HCT116 (cell line): ENCODE results near the gene CDK5R1. TPM values are rescaled to one million over a fixed set of nuclear protein-coding genes. Genes with fewer than 3 reads are reported as not detected.

Experiments used
- ATAC-seq: fragments of 200-7000 bp; cut with Tn5 transposase; 2 replicates; pipeline ENCODE4 v1.9.1; 2020; ENCODE audit warnings: mild to moderate bottlenecking, moderate library complexity
- BruUV-seq: library from RNA; stranded (reverse); fragments of 400-500 nt; replicated peaks from 2 replicates; lab custom pipeline; 2021; lab: Mats Ljungman, UMichigan
- CTCF ChIA-PET: fragments of 300-600 bp; sonication (Branson Sonifier 250); formaldehyde crosslinking; loops from one replicate; lab custom pipeline; 2021; ENCODE audit warnings: antibody characterized with exemption; lab: Charles Lee
- POLR2A ChIA-PET: fragments of 300-600, 350-600 bp; sonication (Branson Sonifier 250); formaldehyde crosslinking; loops from one replicate; lab custom pipeline; 2021; ENCODE audit warnings: antibody characterized with exemption; lab: Charles Lee
- RAD21 ChIA-PET, 2 experiments: fragments of 300-600 bp; sonication (Branson Sonifier 250); formaldehyde crosslinking; loops; one replicate each; lab custom pipeline; 2023; ENCODE audit warnings: low total read pairs in 2 of 2; ENCODE audit not compliant: uncharacterized antibody in 2 of 2, unreplicated experiment in 2 of 2, low non-redundant PET in 1 of 2; lab: Charles Lee
- DNase-seq: peaks from one replicate; pipeline ENCODE4 v3.0.0-alpha.2; 2010; ENCODE audit warnings: low read depth, low spot score
- H2AFZ ChIP-seq: fragments of 200-600 bp; shearing (Covaris generic), sonication (generic); 2 replicates; pipeline ENCODE4 v1.6.1; 2017; ENCODE audit warnings: low read depth, mixed run types, mixed read lengths, antibody characterized with exemption, low read length; ENCODE audit not compliant: poor library complexity, severe bottlenecking
- H3K27ac ChIP-seq: 2 replicates; pipeline ENCODE4 v1.5.1; 2012; ENCODE audit warnings: low read depth, low read length
- H3K27me3 ChIP-seq: fragments of 200-600 bp; sonication (generic); 2 replicates; pipeline ENCODE4 v1.6.1; 2016; ENCODE audit warnings: mixed run types, low read length, mixed read lengths; ENCODE audit not compliant: insufficient read depth
- H3K36me3 ChIP-seq, 2 experiments: fragments of 200-500 bp in 1 of 2; fragments of 200-600 bp in 1 of 2; sonication (Bioruptor generic) in 1 of 2; sonication (generic) in 1 of 2; 2 replicates each; pipeline versions ENCODE4 v1.5.1 to v1.6.1; 2014 to 2016; ENCODE audit warnings: low read length in 2 of 2, inconsistent platforms in 1 of 2, mixed read lengths in 1 of 2, mixed run types in 1 of 2; ENCODE audit not compliant: insufficient read depth in 2 of 2, control insufficient read depth in 1 of 2
- H3K4me1 ChIP-seq, 2 experiments: fragments of 200-600 bp in 1 of 2; sonication (generic) in 1 of 2; 2 replicates each; pipeline versions ENCODE4 v1.5.1 to v1.6.1; 2012 to 2017; ENCODE audit warnings: low read length in 2 of 2, inconsistent platforms in 1 of 2, mild to moderate bottlenecking in 1 of 2, mixed read lengths in 1 of 2, mixed run types in 1 of 2, moderate library complexity in 1 of 2; ENCODE audit not compliant: insufficient read depth in 2 of 2, control insufficient read depth in 1 of 2
- H3K4me2 ChIP-seq: fragments of 200-600 bp; sonication (generic); 2 replicates; pipeline ENCODE4 v1.6.1; 2017; ENCODE audit warnings: mixed run types, low read length, mixed read lengths
- H3K4me3 ChIP-seq, 2 experiments: fragments of 200-600 bp in 1 of 2; sonication (generic) in 1 of 2; replicated peaks in 1 of 2; 2 replicates each; pipeline ENCODE4 v1.5.1; 2011 to 2016; ENCODE audit warnings: low read length in 2 of 2, control low read depth in 1 of 2, low read depth in 1 of 2, mild to moderate bottlenecking in 1 of 2, mixed read lengths in 1 of 2, mixed run types in 1 of 2
- H3K79me2 ChIP-seq: fragments of 200-600 bp; sonication (generic); 2 replicates; pipeline ENCODE4 v1.6.1; 2017; ENCODE audit warnings: mild to moderate bottlenecking, mixed run types, low read length, moderate library complexity, mixed read lengths; ENCODE audit not compliant: insufficient read depth
- H3K9ac ChIP-seq: fragments of 200-600 bp; sonication (generic); 2 replicates; pipeline ENCODE4 v1.6.1; 2016; ENCODE audit warnings: low read length, mixed read lengths
- H3K9me2 ChIP-seq: fragments of 200-600 bp; sonication (generic), shearing (Covaris generic); 2 replicates; pipeline ENCODE4 v1.6.1; 2017; ENCODE audit warnings: mixed run types, mild to moderate bottlenecking, moderate library complexity; ENCODE audit not compliant: insufficient read depth
- H3K9me3 ChIP-seq, 2 experiments: fragments of 200-500 bp in 1 of 2; fragments of 200-600 bp in 1 of 2; sonication (Bioruptor generic) in 1 of 2; sonication (generic) in 1 of 2; 2 replicates each; pipeline ENCODE4 v1.6.1; 2014 to 2017; ENCODE audit warnings: low read length in 2 of 2, mixed read lengths in 2 of 2, inconsistent platforms in 1 of 2, low read depth in 1 of 2, mild to moderate bottlenecking in 1 of 2, mixed run types in 1 of 2, moderate library complexity in 1 of 2; ENCODE audit not compliant: control insufficient read depth in 1 of 2, insufficient read depth in 1 of 2
- H4K20me1 ChIP-seq: fragments of 200-600 bp; sonication (generic), shearing (Covaris generic); 2 replicates; pipeline ENCODE4 v1.6.1; 2017; ENCODE audit warnings: mixed run types, mild to moderate bottlenecking, moderate library complexity; ENCODE audit not compliant: insufficient read depth
- ATF3 ChIP-seq: IDR thresholded peaks from 2 replicates; pipeline ENCODE4 v1.6.1; 2012
- CBX3 ChIP-seq: IDR thresholded peaks from 2 replicates; pipeline ENCODE4 v1.6.1; 2012; ENCODE audit warnings: low read depth
- CTCF ChIP-seq, 3 experiments: fragments of 200-600 bp in 1 of 3; sonication (generic) in 1 of 3; IDR thresholded peaks in 2 of 3; conservative IDR thresholded peaks in 1 of 3; 2 replicates each; pipeline ENCODE4 v1.5.1; 2012 to 2017; ENCODE audit warnings: low read depth in 2 of 3, low read length in 2 of 3, antibody characterized with exemption in 1 of 3, borderline replicate concordance in 1 of 3, control low read depth in 1 of 3, mild to moderate bottlenecking in 1 of 3, mixed read lengths in 1 of 3, mixed run types in 1 of 3, moderate library complexity in 1 of 3; ENCODE audit not compliant: insufficient read depth in 1 of 3
- EZH2phosphoT487 ChIP-seq: fragments of 200-600 bp; IDR thresholded peaks from 2 replicates; pipeline ENCODE4 v1.6.1; 2018; ENCODE audit warnings: antibody characterized with exemption, borderline replicate concordance
- FOSL1 ChIP-seq: IDR thresholded peaks from 2 replicates; pipeline ENCODE4 v1.6.1; 2012; ENCODE audit warnings: low read depth
- JUND ChIP-seq: IDR thresholded peaks from 2 replicates; pipeline ENCODE4 v1.6.1; 2012
- MAX ChIP-seq: IDR thresholded peaks from 2 replicates; pipeline ENCODE4 v1.6.1; 2012
- POLR2A ChIP-seq: IDR thresholded peaks from 2 replicates; pipeline ENCODE4 v1.7.0; 2011; ENCODE audit warnings: borderline replicate concordance; ENCODE audit not compliant: insufficient read depth, insufficient read length; ENCODE audit errors: extremely low read depth
- POLR2AphosphoS5 ChIP-seq: IDR thresholded peaks from 2 replicates; pipeline ENCODE4 v1.6.1; 2011; ENCODE audit warnings: mild to moderate bottlenecking, low read depth, low read length, moderate library complexity
- SIN3A ChIP-seq: IDR thresholded peaks from 2 replicates; pipeline ENCODE4 v1.6.1; 2012; ENCODE audit warnings: low read depth
- SRF ChIP-seq: IDR thresholded peaks from 2 replicates; pipeline ENCODE4 v1.6.1; 2012; ENCODE audit warnings: low read depth
- TCF7L2 ChIP-seq: IDR thresholded peaks from 2 replicates; pipeline ENCODE4 v1.7.0; 2011; ENCODE audit warnings: borderline replicate concordance, inconsistent platforms; ENCODE audit not compliant: insufficient read depth, insufficient read length; ENCODE audit errors: extremely low read depth
- YY1 ChIP-seq: IDR thresholded peaks from 2 replicates; pipeline ENCODE4 v1.6.1; 2011; ENCODE audit warnings: low read length, low read depth, moderate library complexity, mild to moderate bottlenecking; ENCODE audit not compliant: insufficient replicate concordance; ENCODE audit errors: extremely low read depth
- ZBTB33 ChIP-seq: IDR thresholded peaks from 2 replicates; pipeline ENCODE4 v1.6.1; 2011; ENCODE audit warnings: mild to moderate bottlenecking, low read length, moderate library complexity; ENCODE audit not compliant: insufficient replicate concordance; ENCODE audit errors: extremely low read depth
- ZFX ChIP-seq: fragments of 450-650 bp; IDR thresholded peaks from 2 replicates; pipeline ENCODE4 v1.6.1; 2017
- ZNF274 ChIP-seq: fragments of 200-500 bp; sonication (Bioruptor generic); IDR thresholded peaks from 2 replicates; pipeline ENCODE4 v1.6.1; 2014; ENCODE audit warnings: mild to moderate bottlenecking, low read depth, low read length, inconsistent platforms
- intact Hi-C: fragments of 100-400 bp; cut with micrococcal nuclease; formaldehyde crosslinking; loops from 2 replicates; pipeline ENCODE4 v1.10.0; 2022
- total RNA-seq: library from RNA; stranded (reverse); gene quantifications from one replicate; pipeline ENCODE4 v1.2.1, GENCODE V29; 2021; ENCODE audit not compliant: unreplicated experiment

Gene CDK5R1
- total RNA-seq, 1 experiment from 2014 or later = 5.4 TPM

GRCh38 chr17:32479074-32479617 lies 7.6 kb upstream of the CDK5R1 start:
- intact Hi-C loops = no loop called here
- H4K20me1 ChIP-seq = no peaks in the 10 kb centered on the region
- CTCF ChIA-PET = no interaction called here

More at GRCh38 chr17:32479074-32479617, 7.6 kb upstream of the CDK5R1 start:
- H3K4me1 ChIP-seq = no peaks in the 10 kb centered on the region; a peak in 2 of 4 replicates
- DNase-seq = no peak
- H3K9ac ChIP-seq = no peak overlapping the region
- H3K9me3 ChIP-seq = no peaks in the 10 kb centered on the region
- ChIA-PET POLR2A (no interaction called here), RAD21 (no interaction called here)
- no peaks in the 10 kb centered on the region for H3K27me3 ChIP-seq
- H3K9me2 ChIP-seq = no peaks in the 10 kb centered on the region
- H2AFZ ChIP-seq = no peak overlapping the region
- no TSS peak for BruUV-seq
- H3K79me2 ChIP-seq = peaks cover 7% of the 10 kb centered on the region; the same call in 1 of the 2 replicates
- no peak for TF ChIP-seq ZFX
- no peak for TF ChIP-seq SRF
- no peak for TF ChIP-seq TCF7L2
- TF ChIP-seq ZNF274 = no peak
- no peak for TF ChIP-seq ZBTB33
- TF ChIP-seq SIN3A = no peak
- no peak for TF ChIP-seq EZH2phosphoT487
- TF ChIP-seq CTCF (IDR thresholded peaks at IDR 0.05 in 2 of 3, conservative IDR thresholded peaks at IDR 0.05 in 1 of 3; ENCODE audit: borderline replicate concordance in 1 of 3, insufficient read depth in 1 of 3, low read depth in 2 of 3, low read length in 2 of 3) = no peak
- no peak for TF ChIP-seq FOSL1
- TF ChIP-seq POLR2A = no peak
- no peak for TF ChIP-seq JUND
- no peak for TF ChIP-seq YY1
- TF ChIP-seq CBX3 = no peak
- no peak for TF ChIP-seq ATF3
- no peak for TF ChIP-seq POLR2AphosphoS5
- TF ChIP-seq MAX = no peak
- no peak for ATAC-seq
- no peak overlapping the region for H3K27ac ChIP-seq
- H3K36me3 ChIP-seq = peaks cover 73 to 79% of the 10 kb centered on the region in 2 experiments
- H3K4me3 ChIP-seq = no peak overlapping the region
- H3K4me2 ChIP-seq = no peak overlapping the region
